NT2/D1 (cell line): Measurements from ENCODE around the gene TGM4.

Experiments
- SUZ12 ChIP-seq: IDR thresholded peaks from 2 replicates; pipeline ENCODE4 v1.6.1; 2011; ENCODE audit not compliant: insufficient read length, insufficient read depth; ENCODE audit errors: extremely low read depth
- YY1 ChIP-seq: IDR thresholded peaks from 2 replicates; pipeline ENCODE4 v1.6.1; 2011; ENCODE audit not compliant: insufficient read length, insufficient read depth
- ZNF274 ChIP-seq: IDR thresholded peaks from 2 replicates; pipeline ENCODE4 v1.6.1; 2011; ENCODE audit warnings: mild to moderate bottlenecking, low read depth, low read length

DNA sequence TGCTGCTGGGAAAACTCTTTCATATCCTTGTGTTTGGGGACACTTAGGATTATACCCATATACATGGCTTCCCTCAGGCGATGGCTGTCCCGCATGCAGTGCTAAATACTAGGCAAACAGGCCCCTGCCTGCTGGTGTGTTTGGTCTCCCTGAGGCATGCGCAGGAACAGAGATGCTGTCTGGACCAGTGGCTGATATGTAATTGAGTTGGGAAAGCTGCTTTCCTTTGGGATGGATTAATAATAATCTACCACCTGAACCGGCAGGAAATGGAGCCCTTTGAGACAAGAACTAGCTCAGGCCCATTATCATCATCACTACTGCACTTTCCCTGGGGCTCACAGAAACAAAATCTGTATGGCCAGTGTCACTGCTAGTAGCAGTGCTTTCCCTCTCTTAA lies 83.6 kb downstream of the TGM4 start:
- TF ChIP-seq SUZ12 = no peak
- TF ChIP-seq YY1 = no peak
- TF ChIP-seq ZNF274 = no peak
